Neural crest cell (in vitro differentiated cells): ENCODE data around the gene UTP4. TPM values are rescaled to one million over a fixed set of nuclear protein-coding genes. Genes with fewer than 3 reads are reported as not detected.

ENCODE experiments used
- DNase-seq: peaks from one replicate; pipeline ENCODE4 v3.0.0; 2021; ENCODE audit warnings: low read depth, mixed read lengths, low spot score
- H3K27ac Mint-ChIP-seq: one replicate; pipeline ENCODE4 v1.8.0; 2021; ENCODE audit warnings: mild to moderate bottlenecking, mixed read lengths; ENCODE audit not compliant: unreplicated experiment
- H3K27me3 Mint-ChIP-seq: 2 replicates; pipeline ENCODE4 v1.8.0; 2021; ENCODE audit warnings: low read depth, mild to moderate bottlenecking, mixed read lengths
- H3K36me3 Mint-ChIP-seq: 2 replicates; pipeline ENCODE4 v1.8.0; 2021; ENCODE audit warnings: low read depth, mild to moderate bottlenecking, mixed read lengths
- H3K4me1 Mint-ChIP-seq: 2 replicates; pipeline ENCODE4 v1.8.0; 2021; ENCODE audit warnings: mixed read lengths
- H3K4me3 Mint-ChIP-seq: one replicate; pipeline ENCODE4 v1.8.0; 2021; ENCODE audit warnings: mild to moderate bottlenecking, mixed read lengths
- H3K9me3 Mint-ChIP-seq: 2 replicates; pipeline ENCODE4 v1.8.0; 2021; ENCODE audit warnings: mixed read lengths
- CTCF ChIP-seq: fragments of 200-600 bp; sonication (generic); conservative IDR thresholded peaks from 2 replicates; pipeline ENCODE4 v1.5.0; 2021; ENCODE audit warnings: antibody characterized with exemption, mild to moderate bottlenecking
- total RNA-seq: library from RNA; stranded (reverse); gene quantifications from 2 replicates; pipeline ENCODE4 v1.2.1, GENCODE V29; 2021

Gene UTP4
- total RNA-seq, 1 donor from 2014 or later, result 78.5 TPM

GRCh38 chr16:69166221-69166833 is 33.9 kb downstream of the UTP4 start:
- DNase-seq, result no peak
- H3K27me3 Mint-ChIP-seq, result no peaks in the 10 kb centered on the region
- peaks cover 18% of the 10 kb centered on the region for H3K4me1 Mint-ChIP-seq
- H3K36me3 Mint-ChIP-seq, result peaks cover 5% of the 10 kb centered on the region
- no peak overlapping the region for H3K4me3 Mint-ChIP-seq
- no peaks in the 10 kb centered on the region for H3K9me3 Mint-ChIP-seq
- no peak for TF ChIP-seq CTCF
- H3K27ac Mint-ChIP-seq, result no peak overlapping the region

- Mint-ChIP-seq H3K9me3 (no peaks in the 10 kb centered on the region), H3K27ac (no peak overlapping the region), H3K36me3 (peaks cover 5% of the 10 kb centered on the region), H3K4me3 (no peak overlapping the region), H3K4me1 (peaks cover 18% of the 10 kb centered on the region), H3K27me3 (no peaks in the 10 kb centered on the region)
- TF ChIP-seq CTCF, result no peak
- DNase-seq, result no peak
These were observed 34.8 kb downstream of the UTP4 start for GRCh38 chr16:69166946-69167930.

GRCh38 chr16:69169051-69169450 is 36.6 kb downstream of the UTP4 start:
- no peak overlapping the region for H3K4me3 Mint-ChIP-seq
- no peak for DNase-seq
- no peaks in the 10 kb centered on the region for H3K9me3 Mint-ChIP-seq
- H3K27ac Mint-ChIP-seq, result no peak overlapping the region
- no peak for TF ChIP-seq CTCF
- H3K27me3 Mint-ChIP-seq, result no peaks in the 10 kb centered on the region
- H3K36me3 Mint-ChIP-seq, result peaks cover 5% of the 10 kb centered on the region
- peaks cover 18% of the 10 kb centered on the region for H3K4me1 Mint-ChIP-seq

GRCh38 chr16:69169607-69170352 is 37.3 kb downstream of the UTP4 start:
- TF ChIP-seq CTCF, result no peak
- DNase-seq, result no peak
- H3K27ac Mint-ChIP-seq, result no peak overlapping the region
- no peaks in the 10 kb centered on the region for H3K9me3 Mint-ChIP-seq
- peaks cover 5% of the 10 kb centered on the region for H3K36me3 Mint-ChIP-seq
- H3K4me1 Mint-ChIP-seq, result peaks cover 18% of the 10 kb centered on the region
- H3K4me3 Mint-ChIP-seq, result no peak overlapping the region
- H3K27me3 Mint-ChIP-seq, result no peaks in the 10 kb centered on the region

GRCh38 chr16:69171325-69172084 is 39.1 kb downstream of the UTP4 start:
- Mint-ChIP-seq H3K27ac (no peak overlapping the region), H3K4me1 (peaks cover 11% of the 10 kb centered on the region), H3K27me3 (no peaks in the 10 kb centered on the region), H3K4me3 (no peak overlapping the region), H3K36me3 (peaks cover 5% of the 10 kb centered on the region), H3K9me3 (no peaks in the 10 kb centered on the region)
- no peak for DNase-seq
- no peak for TF ChIP-seq CTCF
